Neutrophil (primary cell): ENCODE data around the gene PAX2.

ENCODE experiments used
- H3K27ac ChIP-seq: fragments of 200-600 bp; sonication (generic); 2 replicates; pipeline ENCODE4 v1.5.1; 2016; ENCODE audit warnings: mild to moderate bottlenecking, moderate library complexity
- H3K27me3 ChIP-seq: fragments of 200-600 bp; sonication (generic); 2 replicates; pipeline ENCODE4 v1.6.0; 2016; ENCODE audit warnings: mild to moderate bottlenecking
- H3K36me3 ChIP-seq: fragments of 200-600 bp; sonication (generic); 2 replicates; pipeline ENCODE4 v1.5.1; 2017
- H3K4me1 ChIP-seq, 2 experiments: fragments of 200-600 bp in 1 of 2; sonication (generic) in 1 of 2; 1 replicate in 1 of 2; 2 replicates in 1 of 2; pipeline versions ENCODE4 v1.5.1 to v1.6.1; 2013 to 2016; ENCODE audit warnings: low read depth in 1 of 2, low read length in 1 of 2, mild to moderate bottlenecking in 1 of 2, moderate library complexity in 1 of 2; ENCODE audit not compliant: control insufficient read depth in 1 of 2, insufficient read depth in 1 of 2
- H3K4me3 ChIP-seq, 2 experiments: fragments of 200-600 bp in 1 of 2; sonication (generic) in 1 of 2; 1 replicate in 1 of 2; 2 replicates in 1 of 2; pipeline ENCODE4 v1.5.1; 2013 to 2016; ENCODE audit warnings: low read depth in 1 of 2, low read length in 1 of 2, mild to moderate bottlenecking in 1 of 2, moderate library complexity in 1 of 2
- H3K9me3 ChIP-seq: fragments of 200-600 bp; sonication (generic); 2 replicates; pipeline ENCODE4 v1.5.1; 2016
- TF ChIP-seq, protein P1 (sequence below): fragments of 200-600 bp; sonication (generic); IDR thresholded peaks from 2 replicates; pipeline ENCODE4 v1.5.1; 2016; ENCODE audit warnings: antibody characterized with exemption

Gene PAX2

DNA sequence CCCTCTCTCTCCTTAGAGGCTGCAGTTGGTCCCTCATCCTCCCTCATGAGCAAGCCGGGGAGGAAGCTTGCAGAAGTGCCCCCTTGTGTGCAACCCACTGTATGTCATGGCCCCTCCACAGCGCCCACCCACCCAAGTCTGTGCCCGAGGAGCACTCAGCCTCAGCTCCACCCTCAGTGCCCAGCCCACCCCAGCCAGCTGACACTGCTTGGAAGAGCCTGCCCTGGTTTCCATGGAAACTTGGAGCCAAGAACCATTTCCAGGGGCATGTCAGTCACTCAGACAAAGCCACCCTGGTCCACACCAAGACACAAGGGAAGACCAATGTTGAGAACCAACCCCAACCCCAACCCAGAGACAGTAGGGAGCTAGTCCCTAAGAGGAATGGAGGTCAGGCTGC, 79.5 kb downstream of the PAX2 start:
- H3K27ac ChIP-seq: no peak overlapping the region
- peaks cover 5 to 34% of the 10 kb centered on the region in 2 experiments for H3K4me1 ChIP-seq
- no peaks in the 10 kb centered on the region for H3K9me3 ChIP-seq
- no peak overlapping the region for H3K4me3 ChIP-seq
- H3K36me3 ChIP-seq: no peaks in the 10 kb centered on the region
- TF ChIP-seq, protein P1, sequence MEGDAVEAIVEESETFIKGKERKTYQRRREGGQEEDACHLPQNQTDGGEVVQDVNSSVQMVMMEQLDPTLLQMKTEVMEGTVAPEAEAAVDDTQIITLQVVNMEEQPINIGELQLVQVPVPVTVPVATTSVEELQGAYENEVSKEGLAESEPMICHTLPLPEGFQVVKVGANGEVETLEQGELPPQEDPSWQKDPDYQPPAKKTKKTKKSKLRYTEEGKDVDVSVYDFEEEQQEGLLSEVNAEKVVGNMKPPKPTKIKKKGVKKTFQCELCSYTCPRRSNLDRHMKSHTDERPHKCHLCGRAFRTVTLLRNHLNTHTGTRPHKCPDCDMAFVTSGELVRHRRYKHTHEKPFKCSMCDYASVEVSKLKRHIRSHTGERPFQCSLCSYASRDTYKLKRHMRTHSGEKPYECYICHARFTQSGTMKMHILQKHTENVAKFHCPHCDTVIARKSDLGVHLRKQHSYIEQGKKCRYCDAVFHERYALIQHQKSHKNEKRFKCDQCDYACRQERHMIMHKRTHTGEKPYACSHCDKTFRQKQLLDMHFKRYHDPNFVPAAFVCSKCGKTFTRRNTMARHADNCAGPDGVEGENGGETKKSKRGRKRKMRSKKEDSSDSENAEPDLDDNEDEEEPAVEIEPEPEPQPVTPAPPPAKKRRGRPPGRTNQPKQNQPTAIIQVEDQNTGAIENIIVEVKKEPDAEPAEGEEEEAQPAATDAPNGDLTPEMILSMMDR: no peak
- H3K27me3 ChIP-seq: peaks cover 100% of the 10 kb centered on the region

GRCh38 chr10:100825325-100825875, 80.0 kb downstream of the PAX2 start:
- no peaks in the 10 kb centered on the region for H3K9me3 ChIP-seq
- TF ChIP-seq, protein P1: no peak
- no peaks in the 10 kb centered on the region for H3K36me3 ChIP-seq
- peaks cover 5 to 34% of the 10 kb centered on the region in 2 experiments for H3K4me1 ChIP-seq
- no peak overlapping the region for H3K27ac ChIP-seq
- no peak overlapping the region for H3K4me3 ChIP-seq
- H3K27me3 ChIP-seq: peaks cover 100% of the 10 kb centered on the region

GRCh38 chr10:100826031-100826651, 80.8 kb downstream of the PAX2 start:
- peaks cover 5 to 34% of the 10 kb centered on the region in 2 experiments for H3K4me1 ChIP-seq
- H3K27ac ChIP-seq: no peak overlapping the region
- TF ChIP-seq, protein P1: no peak
- H3K27me3 ChIP-seq: peaks cover 100% of the 10 kb centered on the region
- H3K9me3 ChIP-seq: no peaks in the 10 kb centered on the region
- H3K36me3 ChIP-seq: no peaks in the 10 kb centered on the region
- H3K4me3 ChIP-seq: no peak overlapping the region

DNA sequence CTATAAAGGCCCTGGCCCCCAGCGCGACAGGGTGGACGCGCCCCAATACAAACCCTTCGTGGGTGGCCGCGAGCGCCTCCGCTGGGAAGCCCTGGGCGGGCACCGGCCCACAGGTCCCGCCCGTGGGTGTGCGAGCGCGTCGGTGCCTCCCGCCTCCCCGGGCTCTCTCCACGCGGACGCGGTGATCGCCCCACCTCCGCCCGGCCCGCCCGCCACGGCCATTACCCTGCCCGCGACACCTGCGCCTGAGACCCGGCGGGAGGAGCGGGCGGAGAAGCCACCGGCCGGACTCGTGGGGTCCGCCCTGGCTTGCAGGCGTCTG, 81.2 kb downstream of the PAX2 start:
- Histone ChIP-seq H3K36me3 (no peaks in the 10 kb centered on the region), H3K27ac (no peak overlapping the region), H3K4me1 (peaks cover 5 to 34% of the 10 kb centered on the region in 2 experiments), H3K4me3 (peak overlapping the region in 1 of 2 experiments; percentile 10), H3K9me3 (no peaks in the 10 kb centered on the region), H3K27me3 (peaks cover 100% of the 10 kb centered on the region)
- TF ChIP-seq, protein P1: no peak

- Histone ChIP-seq H3K27ac (no peak overlapping the region), H3K9me3 (no peaks in the 10 kb centered on the region), H3K4me3 (peak overlapping the region in 1 of 2 experiments; percentile 10), H3K4me1 (peaks cover 5 to 34% of the 10 kb centered on the region in 2 experiments), H3K27me3 (peaks cover 100% of the 10 kb centered on the region), H3K36me3 (no peaks in the 10 kb centered on the region)
- TF ChIP-seq, protein P1: no peak
Observed at GRCh38 chr10:100826983-100827818, 81.8 kb downstream of the PAX2 start.
